Stimulated activated CD4-positive, alpha-beta T cell treated with anti-CD3 and anti-CD28 coated beads, Interleukin-15, amount 100 ng/mL, for 48 hours (primary cell): ENCODE data around the gene GAGE12H.
"Not testable (repeated sequence)": the region's sequence is repeated elsewhere in the genome, so short reads cannot be mapped to it uniquely, and the experiment has no call there.

Experiments
- DNase-seq, 2 donors: peaks; one replicate each; pipeline ENCODE4 v3.0.0-alpha.2; 2020; ENCODE audit warnings: low read depth in 2 of 2

Gene GAGE12H, protein sequence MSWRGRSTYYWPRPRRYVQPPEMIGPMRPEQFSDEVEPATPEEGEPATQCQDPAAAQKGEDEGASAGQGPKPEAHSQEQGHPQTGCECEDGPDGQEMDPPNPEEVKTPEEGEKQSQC

DNA sequence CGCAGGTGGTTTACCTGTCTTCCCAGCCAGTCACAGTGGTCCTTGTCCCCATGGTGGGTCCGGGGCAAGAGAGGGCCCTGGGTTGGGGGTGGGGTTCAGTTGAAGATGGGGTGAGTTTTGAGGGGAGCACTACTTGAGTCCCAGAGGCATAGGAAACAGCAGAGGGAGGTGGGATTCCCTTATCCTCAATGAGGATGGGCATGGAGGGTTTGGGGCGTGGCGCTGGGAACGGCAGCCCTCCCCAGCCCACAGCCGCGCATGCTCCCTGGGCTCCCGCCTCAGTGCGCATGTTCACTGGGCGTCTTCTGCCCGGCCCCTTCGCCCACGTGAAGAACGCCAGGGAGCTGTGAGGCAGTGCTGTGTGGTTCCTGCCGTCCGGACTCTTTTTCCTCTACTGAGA, at the start of gene GAGE12H:
Gene GAGE12H (plus strand): TSS at position 301 of the 400 bp plus-strand sequence. CDS start 1,155 bp downstream, outside the sequence.
- DNase-seq = not testable (repeated sequence)

GRCh38 chrX:49531877-49532276, 47.9 kb upstream of the GAGE12H start, which contains the start of gene GAGE12C:
Gene GAGE12C, plus strand, starts transcription at chrX:49532177. Its CDS starts 1,155 bp downstream, at chrX:49533332.
- not testable (repeated sequence) for DNase-seq

DNA sequence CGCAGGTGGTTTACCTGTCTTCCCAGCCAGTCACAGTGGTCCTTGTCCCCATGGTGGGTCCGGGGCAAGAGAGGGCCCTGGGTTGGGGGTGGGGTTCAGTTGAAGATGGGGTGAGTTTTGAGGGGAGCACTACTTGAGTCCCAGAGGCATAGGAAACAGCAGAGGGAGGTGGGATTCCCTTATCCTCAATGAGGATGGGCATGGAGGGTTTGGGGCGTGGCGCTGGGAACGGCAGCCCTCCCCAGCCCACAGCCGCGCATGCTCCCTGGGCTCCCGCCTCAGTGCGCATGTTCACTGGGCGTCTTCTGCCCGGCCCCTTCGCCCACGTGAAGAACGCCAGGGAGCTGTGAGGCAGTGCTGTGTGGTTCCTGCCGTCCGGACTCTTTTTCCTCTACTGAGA, 38.3 kb upstream of the GAGE12H start, which contains the start of gene GAGE12D:
Gene GAGE12D (plus strand): TSS at position 301 of the 400 bp plus-strand sequence. CDS start 1,155 bp downstream, outside the sequence.
- not testable (repeated sequence) for DNase-seq

DNA sequence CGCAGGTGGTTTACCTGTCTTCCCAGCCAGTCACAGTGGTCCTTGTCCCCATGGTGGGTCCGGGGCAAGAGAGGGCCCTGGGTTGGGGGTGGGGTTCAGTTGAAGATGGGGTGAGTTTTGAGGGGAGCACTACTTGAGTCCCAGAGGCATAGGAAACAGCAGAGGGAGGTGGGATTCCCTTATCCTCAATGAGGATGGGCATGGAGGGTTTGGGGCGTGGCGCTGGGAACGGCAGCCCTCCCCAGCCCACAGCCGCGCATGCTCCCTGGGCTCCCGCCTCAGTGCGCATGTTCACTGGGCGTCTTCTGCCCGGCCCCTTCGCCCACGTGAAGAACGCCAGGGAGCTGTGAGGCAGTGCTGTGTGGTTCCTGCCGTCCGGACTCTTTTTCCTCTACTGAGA, 28.8 kb upstream of the GAGE12H start, which contains the start of gene GAGE12E:
Gene GAGE12E (plus strand): TSS at position 301 of the 400 bp plus-strand sequence. CDS start 1,155 bp downstream, outside the sequence.
- DNase-seq = not testable (repeated sequence)

GRCh38 chrX:49560542-49560941, 19.2 kb upstream of the GAGE12H start, which contains the start of gene GAGE12F:
Gene GAGE12F, plus strand, starts transcription at chrX:49560842. Its CDS starts 1,155 bp downstream, at chrX:49561997.
- DNase-seq = not testable (repeated sequence)

DNA sequence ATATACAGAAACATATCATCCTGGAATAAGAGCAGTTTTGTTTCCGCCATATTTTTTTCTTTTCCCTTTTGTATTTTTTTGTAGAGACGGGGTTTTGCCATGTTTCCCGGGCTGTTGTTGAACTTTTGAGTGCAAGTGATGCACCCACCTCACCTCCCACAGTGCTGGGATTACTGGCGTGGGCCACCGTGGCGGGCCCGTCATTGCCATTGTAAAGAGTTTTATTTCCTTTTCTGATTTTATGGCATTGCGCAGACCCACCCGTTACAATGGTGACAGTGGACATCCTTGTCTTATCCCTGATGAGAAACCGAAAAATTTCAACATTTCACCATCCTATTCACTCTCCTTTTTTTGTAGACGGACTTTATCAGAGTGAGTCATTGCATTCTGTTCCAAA, 11.0 kb upstream of the GAGE12H start:
- DNase-seq = not testable (repeated sequence)

DNA sequence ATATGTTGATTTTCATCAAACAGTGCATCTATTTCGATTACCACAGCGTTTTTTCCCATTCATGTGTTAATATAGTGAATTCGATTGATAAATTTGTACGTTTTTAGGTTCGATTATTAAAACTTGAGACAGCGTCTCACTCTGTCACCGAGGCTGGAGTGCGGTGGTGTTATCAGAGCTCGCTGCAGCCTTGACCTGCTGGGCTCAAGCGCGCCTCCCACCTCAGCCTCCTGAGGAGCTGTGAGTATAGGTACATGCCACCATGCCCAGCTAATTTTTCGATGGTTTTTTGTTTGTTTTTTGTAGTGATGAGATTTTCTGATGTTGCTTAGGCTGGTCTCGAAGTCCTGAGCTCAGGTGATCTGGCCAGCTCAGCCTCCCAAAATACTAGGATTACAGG, 10.6 kb upstream of the GAGE12H start:
- not testable (repeated sequence) for DNase-seq

- not testable (repeated sequence) for DNase-seq
Observed at GRCh38 chrX:49570100-49570499, 9.6 kb upstream of the GAGE12H start, which contains the start of gene GAGE12G. Gene GAGE12G, plus strand, starts transcription at chrX:49570400. Its CDS starts 1,155 bp downstream, at chrX:49571555.

- not testable (repeated sequence) for DNase-seq
Observed at GRCh38 chrX:49589196-49589595, 9.4 kb downstream of the GAGE12H start, which contains the start of gene GAGE2A. Gene GAGE2A, plus strand, starts transcription at chrX:49589496. Its CDS starts 1,155 bp downstream, at chrX:49590651.

GRCh38 chrX:49589769-49590478, 10.2 kb downstream of the GAGE12H start:
- DNase-seq = not testable (repeated sequence)

DNA sequence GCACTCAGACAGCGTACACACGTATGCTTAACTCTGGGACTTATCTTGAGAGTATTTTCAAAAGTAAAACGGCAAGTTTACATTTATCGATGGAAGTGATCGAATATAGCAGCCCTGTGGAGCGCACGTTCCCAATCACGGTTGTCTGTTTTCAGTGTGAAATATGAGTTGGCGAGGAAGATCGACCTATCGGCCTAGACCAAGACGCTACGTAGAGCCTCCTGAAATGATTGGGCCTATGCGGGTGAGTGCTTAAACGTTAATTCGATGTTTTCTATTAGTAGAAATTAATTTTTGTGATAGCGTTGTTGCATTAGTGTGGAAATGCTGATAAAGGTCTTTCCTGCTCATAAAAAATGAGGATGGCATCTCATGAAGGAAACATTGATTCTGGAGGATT, 10.7 kb downstream of the GAGE12H start:
- DNase-seq = not testable (repeated sequence)

DNA sequence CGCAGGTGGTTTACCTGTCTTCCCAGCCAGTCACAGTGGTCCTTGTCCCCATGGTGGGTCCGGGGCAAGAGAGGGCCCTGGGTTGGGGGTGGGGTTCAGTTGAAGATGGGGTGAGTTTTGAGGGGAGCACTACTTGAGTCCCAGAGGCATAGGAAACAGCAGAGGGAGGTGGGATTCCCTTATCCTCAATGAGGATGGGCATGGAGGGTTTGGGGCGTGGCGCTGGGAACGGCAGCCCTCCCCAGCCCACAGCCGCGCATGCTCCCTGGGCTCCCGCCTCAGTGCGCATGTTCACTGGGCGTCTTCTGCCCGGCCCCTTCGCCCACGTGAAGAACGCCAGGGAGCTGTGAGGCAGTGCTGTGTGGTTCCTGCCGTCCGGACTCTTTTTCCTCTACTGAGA, 19.0 kb downstream of the GAGE12H start, which contains the start of gene GAGE1:
Gene GAGE1 (plus strand): TSS at position 301 of the 400 bp plus-strand sequence. CDS start 1,155 bp downstream, outside the sequence.
- not testable (repeated sequence) for DNase-seq

GRCh38 chrX:49610718-49611310, 31.1 kb downstream of the GAGE12H start:
- no peak for DNase-seq

GRCh38 chrX:49618574-49618973, 38.8 kb downstream of the GAGE12H start:
- DNase-seq = no peak

GRCh38 chrX:49627086-49627777, 47.5 kb downstream of the GAGE12H start:
- DNase-seq = peak in 1 of 2 donors; percentile 28
